ENCODE data around the gene FYB2. TPM values are rescaled to one million over a fixed set of nuclear protein-coding genes. Genes with fewer than 3 reads are reported as not detected.
A peak's percentile ranks its signal among the peaks of the same experiment; 100 is the strongest.

Gene FYB2
- total RNA-seq, 1 experiment from 2014 or later: not detected

DNA sequence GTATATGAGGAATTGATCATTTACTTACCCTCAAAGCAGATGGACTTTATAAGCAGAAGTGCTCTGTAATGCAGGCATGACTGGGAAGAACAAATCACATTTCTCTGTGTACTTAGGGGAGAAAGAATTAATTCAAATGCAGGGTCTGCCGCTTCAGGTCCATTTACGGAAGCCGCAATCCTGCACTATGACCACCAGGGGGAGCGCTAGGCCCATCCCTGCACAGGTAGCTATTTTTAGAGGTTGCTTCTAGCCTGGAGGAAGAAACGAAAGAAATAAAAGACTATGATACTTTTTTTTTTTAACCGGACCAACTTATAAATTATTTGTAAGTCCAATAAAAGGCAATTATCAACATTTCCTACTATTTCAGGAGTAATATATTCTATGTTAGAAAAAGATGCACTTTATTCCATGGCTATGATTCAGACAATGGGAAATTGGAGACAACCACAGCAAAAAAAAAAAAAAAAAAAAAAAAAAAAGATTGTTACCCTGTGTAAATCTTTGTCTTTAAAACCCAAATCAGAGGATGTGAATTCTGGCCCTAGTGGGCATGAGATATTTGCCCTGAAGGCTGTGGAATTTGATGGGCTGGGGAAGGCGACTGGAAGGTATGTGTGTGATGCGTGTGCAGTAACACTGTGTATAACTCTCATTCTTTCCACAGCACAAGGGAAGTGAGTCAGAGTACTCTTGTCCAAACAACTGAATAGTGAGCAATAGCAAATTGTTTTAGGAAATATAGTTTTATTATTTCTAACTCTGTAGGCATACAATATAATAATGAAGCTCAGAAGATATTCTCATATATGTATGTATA, 12.9 kb upstream of the FYB2 start:
- intact Hi-C loops (cut with micrococcal nuclease): loop anchor here (1.0 to 2.0 kb wide), 4 partner anchors 509 to 1715 kb away; partner anchors contain the start of gene OMA1
- Mint-ChIP-seq H3K9me3 (ENCODE audit: unreplicated experiment) (no peaks in the 10 kb centered on the region), H3K36me3 (ENCODE audit: insufficient read depth, unreplicated experiment) (no peaks in the 10 kb centered on the region), H3K27ac (ENCODE audit: low read depth, unreplicated experiment) (no peak overlapping the region), H3K4me1 (ENCODE audit: insufficient read depth, unreplicated experiment) (peaks cover 16% of the 10 kb centered on the region), H3K27me3 (ENCODE audit: insufficient read depth, unreplicated experiment) (peaks cover 20% of the 10 kb centered on the region), H3K4me3 (ENCODE audit: unreplicated experiment) (peak overlapping the region; percentile 50)
- ChIA-PET CTCF (interaction anchor here (0.5 to 4.3 kb wide), 28 partner anchors 9 to 1820 kb away, joined by 3 to 39 read pairs (median 3); partner anchors contain the start of gene FYB2), POLR2A (interaction anchor here (0.7 to 1.0 kb wide), 2 partner anchors 193 to 526 kb away, joined by 4 read pairs; no protein-coding TSS in a partner anchor)
- TF ChIP-seq, protein P1, sequence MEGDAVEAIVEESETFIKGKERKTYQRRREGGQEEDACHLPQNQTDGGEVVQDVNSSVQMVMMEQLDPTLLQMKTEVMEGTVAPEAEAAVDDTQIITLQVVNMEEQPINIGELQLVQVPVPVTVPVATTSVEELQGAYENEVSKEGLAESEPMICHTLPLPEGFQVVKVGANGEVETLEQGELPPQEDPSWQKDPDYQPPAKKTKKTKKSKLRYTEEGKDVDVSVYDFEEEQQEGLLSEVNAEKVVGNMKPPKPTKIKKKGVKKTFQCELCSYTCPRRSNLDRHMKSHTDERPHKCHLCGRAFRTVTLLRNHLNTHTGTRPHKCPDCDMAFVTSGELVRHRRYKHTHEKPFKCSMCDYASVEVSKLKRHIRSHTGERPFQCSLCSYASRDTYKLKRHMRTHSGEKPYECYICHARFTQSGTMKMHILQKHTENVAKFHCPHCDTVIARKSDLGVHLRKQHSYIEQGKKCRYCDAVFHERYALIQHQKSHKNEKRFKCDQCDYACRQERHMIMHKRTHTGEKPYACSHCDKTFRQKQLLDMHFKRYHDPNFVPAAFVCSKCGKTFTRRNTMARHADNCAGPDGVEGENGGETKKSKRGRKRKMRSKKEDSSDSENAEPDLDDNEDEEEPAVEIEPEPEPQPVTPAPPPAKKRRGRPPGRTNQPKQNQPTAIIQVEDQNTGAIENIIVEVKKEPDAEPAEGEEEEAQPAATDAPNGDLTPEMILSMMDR (IDR thresholded peaks at IDR 0.05; ENCODE audit: unreplicated experiment): peak; percentile 93
- peak; percentile 82 for DNase-seq (ENCODE audit: unreplicated experiment)
- no TSS peak for BruUV-seq (replicated peaks)

DNA sequence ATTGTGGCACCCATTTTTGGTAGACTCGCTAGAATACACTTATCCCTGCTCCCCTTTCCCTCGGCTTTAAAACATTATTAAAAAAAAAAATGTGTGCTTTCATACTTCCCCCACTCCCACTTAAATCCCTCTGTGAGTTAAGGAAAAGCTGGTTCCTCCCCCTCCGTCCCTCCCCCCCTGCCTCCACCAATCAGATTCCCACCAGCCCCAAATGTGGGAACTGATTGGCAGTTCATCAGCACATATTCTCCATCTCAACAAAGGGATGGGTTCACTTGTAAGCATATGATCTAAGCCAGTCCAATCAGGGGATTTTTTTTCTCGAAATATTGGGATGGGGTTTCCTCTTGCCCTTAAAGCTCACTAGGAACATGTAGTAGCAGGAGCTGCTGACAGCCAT, 10.8 kb upstream of the FYB2 start:
- Mint-ChIP-seq H3K27me3 (ENCODE audit: insufficient read depth, unreplicated experiment) (peaks cover 20% of the 10 kb centered on the region), H3K9me3 (ENCODE audit: unreplicated experiment) (no peaks in the 10 kb centered on the region), H3K36me3 (ENCODE audit: insufficient read depth, unreplicated experiment) (no peaks in the 10 kb centered on the region), H3K27ac (ENCODE audit: low read depth, unreplicated experiment) (no peak overlapping the region), H3K4me3 (ENCODE audit: unreplicated experiment) (no peak overlapping the region), H3K4me1 (ENCODE audit: insufficient read depth, unreplicated experiment) (peaks cover 16% of the 10 kb centered on the region)
- TF ChIP-seq, protein P1 (IDR thresholded peaks at IDR 0.05; ENCODE audit: unreplicated experiment): no peak
- ChIA-PET POLR2A (interaction anchor here (0.8 kb wide), 1 partner anchor 1136 kb away, joined by 3 read pairs; no protein-coding TSS in a partner anchor), CTCF (interaction anchor here (0.7 to 4.3 kb wide), 8 partner anchors 9 to 1812 kb away, joined by 3 to 39 read pairs (median 10); partner anchors contain the start of gene FYB2)
- intact Hi-C loops (cut with micrococcal nuclease): no loop called here
- no TSS peak for BruUV-seq (replicated peaks)
- no peak for DNase-seq (ENCODE audit: unreplicated experiment)

DNA sequence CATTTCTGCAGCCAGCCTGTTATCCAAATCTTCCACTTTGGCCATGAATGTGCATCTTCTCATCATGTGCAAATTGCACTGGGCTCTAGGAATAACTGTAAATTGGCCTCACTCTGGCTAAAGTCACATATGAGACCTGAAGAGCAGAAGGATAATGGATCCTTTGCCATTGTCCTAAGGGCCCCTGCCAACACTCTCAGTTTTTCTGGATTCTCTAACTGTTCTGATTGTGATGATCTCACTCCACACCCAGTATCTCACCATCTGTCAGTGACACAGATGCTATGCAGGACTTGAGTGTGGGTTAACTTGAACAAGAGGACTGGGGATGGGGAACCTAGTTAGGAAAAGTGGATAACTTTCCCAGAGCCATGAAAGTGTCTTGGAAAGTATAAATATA, 8.5 kb upstream of the FYB2 start:
- peaks cover 29% of the 10 kb centered on the region for H3K27me3 Mint-ChIP-seq (ENCODE audit: insufficient read depth, unreplicated experiment)
- ChIA-PET CTCF (interaction anchor here (0.6 to 1.8 kb wide), 3 partner anchors 1218 to 1336 kb away, joined by 3 to 6 read pairs (median 4); no protein-coding TSS in a partner anchor), POLR2A (no interaction called here)
- DNase-seq (ENCODE audit: unreplicated experiment): no peak
- H3K4me3 Mint-ChIP-seq (ENCODE audit: unreplicated experiment): no peak overlapping the region
- BruUV-seq (replicated peaks): no TSS peak
- no peaks in the 10 kb centered on the region for H3K36me3 Mint-ChIP-seq (ENCODE audit: insufficient read depth, unreplicated experiment)
- H3K9me3 Mint-ChIP-seq (ENCODE audit: unreplicated experiment): no peaks in the 10 kb centered on the region
- no peak overlapping the region for H3K27ac Mint-ChIP-seq (ENCODE audit: low read depth, unreplicated experiment)
- peaks cover 13% of the 10 kb centered on the region for H3K4me1 Mint-ChIP-seq (ENCODE audit: insufficient read depth, unreplicated experiment)
- intact Hi-C loops (cut with micrococcal nuclease): no loop called here
- TF ChIP-seq, protein P1 (IDR thresholded peaks at IDR 0.05; ENCODE audit: unreplicated experiment): no peak

DNA sequence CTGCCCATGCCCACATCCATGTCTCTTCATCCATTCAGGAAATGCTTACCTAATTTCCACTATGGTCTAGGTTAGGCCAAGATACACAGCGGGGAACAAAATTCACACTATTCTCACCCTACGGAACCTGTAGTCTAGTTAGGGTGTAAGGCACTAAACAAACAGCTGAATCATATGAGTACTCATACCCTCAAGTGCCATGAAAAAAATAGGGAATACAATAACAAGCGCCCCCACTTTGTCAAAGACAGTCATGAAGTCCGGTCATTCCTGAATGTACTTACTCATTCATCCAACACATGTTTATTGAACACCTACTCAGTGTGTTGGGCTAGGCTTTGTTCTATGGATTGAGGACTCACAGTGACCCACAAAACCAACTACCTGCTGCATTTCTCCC, 6.2 kb upstream of the FYB2 start:
- POLR2A ChIA-PET: interaction anchor here (0.5 kb wide), 1 partner anchor 1715 kb away, joined by 3 read pairs; no protein-coding TSS in a partner anchor
- no peak for DNase-seq (ENCODE audit: unreplicated experiment)
- H3K27me3 Mint-ChIP-seq (ENCODE audit: insufficient read depth, unreplicated experiment): peaks cover 31% of the 10 kb centered on the region

More for the DNA sequence above, 6.2 kb upstream of the FYB2 start:
- Mint-ChIP-seq H3K36me3 (ENCODE audit: insufficient read depth, unreplicated experiment) (no peaks in the 10 kb centered on the region), H3K4me1 (ENCODE audit: insufficient read depth, unreplicated experiment) (no peaks in the 10 kb centered on the region), H3K27ac (ENCODE audit: low read depth, unreplicated experiment) (no peak overlapping the region), H3K4me3 (ENCODE audit: unreplicated experiment) (no peak overlapping the region), H3K9me3 (ENCODE audit: unreplicated experiment) (no peaks in the 10 kb centered on the region)
- intact Hi-C loops (cut with micrococcal nuclease): no loop called here
- CTCF ChIA-PET: no interaction called here
- TF ChIP-seq, protein P1 (IDR thresholded peaks at IDR 0.05; ENCODE audit: unreplicated experiment): no peak
- BruUV-seq (replicated peaks): no TSS peak

Data from MCF 10A (cell line).